Panc1 (cell line): ENCODE data around the gene GLCCI1. TPM values are rescaled to one million over a fixed set of nuclear protein-coding genes. Genes with fewer than 3 reads are reported as not detected.

Experiments
- ATAC-seq: fragments of 200-7000 bp; cut with Tn5 transposase; 2 replicates; pipeline ENCODE4 v1.9.1; 2020; ENCODE audit warnings: mild to moderate bottlenecking, moderate library complexity
- BruUV-seq: library from RNA; stranded (reverse); fragments of 400-500 nt; replicated peaks from 2 replicates; lab custom pipeline; 2021; lab: Mats Ljungman, UMichigan
- CTCF ChIA-PET: fragments of 300-600 bp; sonication (Branson Sonifier 250); formaldehyde crosslinking; loops from one replicate; lab custom pipeline; 2022; ENCODE audit warnings: antibody characterized with exemption; lab: Charles Lee
- POLR2A ChIA-PET: fragments of 300-600 bp; sonication (Branson Sonifier 250); formaldehyde crosslinking; loops from one replicate; lab custom pipeline; 2022; ENCODE audit warnings: antibody characterized with exemption; lab: Charles Lee
- DNase-seq: peaks from one replicate; pipeline ENCODE4 v3.0.0-alpha.2; 2010; ENCODE audit warnings: low read depth, low spot score
- H3K27ac ChIP-seq: 2 replicates; pipeline ENCODE4 v1.5.1; 2011; ENCODE audit warnings: mild to moderate bottlenecking, low read length, inconsistent platforms
- H3K27me3 ChIP-seq: fragments of 200-500 bp; sonication (Bioruptor generic); 2 replicates; pipeline ENCODE4 v1.6.0; 2014; ENCODE audit warnings: low read length, inconsistent platforms; ENCODE audit not compliant: control insufficient read depth, insufficient read depth
- H3K36me3 ChIP-seq: fragments of 200-500 bp; sonication (Bioruptor generic); 2 replicates; pipeline ENCODE4 v1.5.1; 2014; ENCODE audit warnings: inconsistent platforms, mild to moderate bottlenecking, low read length, moderate library complexity; ENCODE audit not compliant: control insufficient read depth, insufficient read depth
- H3K4me1 ChIP-seq: 2 replicates; pipeline ENCODE4 v1.5.1; 2011; ENCODE audit warnings: inconsistent platforms, mild to moderate bottlenecking, low read length, moderate library complexity; ENCODE audit not compliant: control insufficient read depth, insufficient read depth
- H3K4me3 ChIP-seq, 2 experiments: 2 replicates each; pipeline ENCODE4 v1.5.1; 2011 to 2012; ENCODE audit warnings: low read depth in 2 of 2, low read length in 2 of 2, mild to moderate bottlenecking in 2 of 2, inconsistent platforms in 1 of 2, moderate library complexity in 1 of 2
- H3K9me3 ChIP-seq: fragments of 200-500 bp; sonication (Bioruptor generic); 2 replicates; pipeline ENCODE4 v1.5.1; 2014; ENCODE audit warnings: low read depth, mild to moderate bottlenecking, inconsistent platforms, low read length, moderate library complexity; ENCODE audit not compliant: control insufficient read depth, insufficient read depth
- POLR2AphosphoS5 ChIP-seq: IDR thresholded peaks from 2 replicates; pipeline ENCODE4 v1.6.1; 2012; ENCODE audit warnings: mild to moderate bottlenecking, low read depth, low read length, moderate library complexity
- REST ChIP-seq, 2 experiments: IDR thresholded peaks; 2 replicates each; pipeline ENCODE4 v1.6.1; 2011 to 2012; ENCODE audit warnings: low read depth in 2 of 2, control low read depth in 1 of 2, low read length in 1 of 2, mild to moderate bottlenecking in 1 of 2, moderate library complexity in 1 of 2; ENCODE audit not compliant: insufficient read depth in 1 of 2
- SIN3A ChIP-seq: IDR thresholded peaks from 2 replicates; pipeline ENCODE4 v1.6.1; 2012; ENCODE audit warnings: low read depth, mild to moderate bottlenecking, low read length, moderate library complexity, borderline replicate concordance; ENCODE audit not compliant: insufficient read depth
- TCF7L2 ChIP-seq: IDR thresholded peaks from 2 replicates; pipeline ENCODE4 v1.6.1; 2011; ENCODE audit warnings: mild to moderate bottlenecking, low read depth, low read length, inconsistent platforms
- in situ Hi-C: cut with HindIII; loops from 2 replicates; pipeline ENCODE4 v1.10.0; 2016; ENCODE audit warnings: low sequenced_read_pairs, low pct_unique_long_range_greater_than_20kb
- intact Hi-C: fragments of 100-400 bp; cut with micrococcal nuclease; formaldehyde crosslinking; loops from one replicate; pipeline ENCODE4 v1.10.0; 2022; ENCODE audit not compliant: unreplicated experiment
- total RNA-seq: library from RNA; stranded (reverse); gene quantifications from one replicate; pipeline ENCODE4 v1.2.1, GENCODE V29; 2021; ENCODE audit not compliant: unreplicated experiment
- TF ChIP-seq, protein P1 (sequence below): fragments of 450-650 bp; IDR thresholded peaks from 2 replicates; pipeline ENCODE4 v1.5.1; 2017; ENCODE audit warnings: mild to moderate bottlenecking

Gene GLCCI1
- total RNA-seq, 1 experiment from 2014 or later, result 36.4 TPM

GRCh38 chr7:7953806-7954205 lies 14.8 kb upstream of the GLCCI1 start:
- ChIA-PET POLR2A (no interaction called here), CTCF (no interaction called here)
- H3K27ac ChIP-seq, result no peak overlapping the region
- no peak for ATAC-seq
- H3K36me3 ChIP-seq, result no peaks in the 10 kb centered on the region
- H3K4me3 ChIP-seq, result no peak overlapping the region
- in situ Hi-C loops (no loop called here), intact Hi-C loops (no loop called here)
- no peaks in the 10 kb centered on the region for H3K9me3 ChIP-seq
- BruUV-seq, result no TSS peak
- H3K27me3 ChIP-seq, result no peaks in the 10 kb centered on the region
- no peak for DNase-seq
- TF ChIP-seq REST (IDR thresholded peaks at IDR 0.05; ENCODE audit: insufficient read depth in 1 of 2, low read depth in 2 of 2, low read length in 1 of 2) (no peak), POLR2AphosphoS5 (no peak), TCF7L2 (no peak), SIN3A (no peak)
- TF ChIP-seq, protein P1, sequence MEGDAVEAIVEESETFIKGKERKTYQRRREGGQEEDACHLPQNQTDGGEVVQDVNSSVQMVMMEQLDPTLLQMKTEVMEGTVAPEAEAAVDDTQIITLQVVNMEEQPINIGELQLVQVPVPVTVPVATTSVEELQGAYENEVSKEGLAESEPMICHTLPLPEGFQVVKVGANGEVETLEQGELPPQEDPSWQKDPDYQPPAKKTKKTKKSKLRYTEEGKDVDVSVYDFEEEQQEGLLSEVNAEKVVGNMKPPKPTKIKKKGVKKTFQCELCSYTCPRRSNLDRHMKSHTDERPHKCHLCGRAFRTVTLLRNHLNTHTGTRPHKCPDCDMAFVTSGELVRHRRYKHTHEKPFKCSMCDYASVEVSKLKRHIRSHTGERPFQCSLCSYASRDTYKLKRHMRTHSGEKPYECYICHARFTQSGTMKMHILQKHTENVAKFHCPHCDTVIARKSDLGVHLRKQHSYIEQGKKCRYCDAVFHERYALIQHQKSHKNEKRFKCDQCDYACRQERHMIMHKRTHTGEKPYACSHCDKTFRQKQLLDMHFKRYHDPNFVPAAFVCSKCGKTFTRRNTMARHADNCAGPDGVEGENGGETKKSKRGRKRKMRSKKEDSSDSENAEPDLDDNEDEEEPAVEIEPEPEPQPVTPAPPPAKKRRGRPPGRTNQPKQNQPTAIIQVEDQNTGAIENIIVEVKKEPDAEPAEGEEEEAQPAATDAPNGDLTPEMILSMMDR, result no peak
- H3K4me1 ChIP-seq, result no peaks in the 10 kb centered on the region

- H3K36me3 ChIP-seq, result no peaks in the 10 kb centered on the region
- no peaks in the 10 kb centered on the region for H3K9me3 ChIP-seq
- H3K4me1 ChIP-seq, result no peaks in the 10 kb centered on the region
- ATAC-seq, result no peak
- no peak overlapping the region for H3K27ac ChIP-seq
- no peak for DNase-seq
- no peaks in the 10 kb centered on the region for H3K27me3 ChIP-seq
- intact Hi-C loops (no loop called here), in situ Hi-C loops (no loop called here)
- ChIA-PET POLR2A (no interaction called here), CTCF (no interaction called here)
- no peak overlapping the region for H3K4me3 ChIP-seq
- no TSS peak for BruUV-seq
- TF ChIP-seq, protein P1, result no peak
- TF ChIP-seq REST (IDR thresholded peaks at IDR 0.05; ENCODE audit: insufficient read depth in 1 of 2, low read depth in 2 of 2, low read length in 1 of 2) (no peak), TCF7L2 (no peak), SIN3A (no peak), POLR2AphosphoS5 (no peak)
Measured at GRCh38 chr7:7956531-7957128, 12.0 kb upstream of the GLCCI1 start.
